ENCODE data around the gene MRPL48. TPM values are rescaled to one million over a fixed set of nuclear protein-coding genes. Genes with fewer than 3 reads are reported as not detected.

The MRPL48 gene
- total and polyA plus RNA-seq, 4 donors: 12.6 to 34.1 (median 20.0) TPM

DNA sequence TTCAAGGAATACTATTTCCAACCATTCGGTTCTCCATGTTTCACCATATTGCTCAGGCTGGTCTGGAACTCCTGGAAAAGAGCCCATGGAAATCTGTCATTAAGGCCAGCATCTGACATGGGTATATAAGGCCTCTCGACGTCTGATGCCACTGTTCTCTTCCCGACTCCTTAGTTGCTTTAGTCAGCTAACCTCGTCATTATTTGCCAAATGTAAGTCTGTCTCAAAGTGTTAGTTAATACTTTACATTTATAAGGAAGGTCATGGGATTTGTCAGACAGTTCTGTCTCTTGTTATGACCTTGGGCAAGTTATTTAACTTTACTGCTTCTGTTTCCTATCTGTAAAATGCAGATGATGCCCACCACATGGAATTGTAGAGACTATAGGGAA, 1.6 kb downstream of the MRPL48 start:
- Histone ChIP-seq H3K27ac (ENCODE audit: low read depth in 1 of 2, low read length in 2 of 2) (peak overlapping the region; percentile 31 to 98), H3K9ac (ENCODE audit: low read depth in 1 of 2, low read length in 2 of 2) (no peak overlapping the region)

DNA sequence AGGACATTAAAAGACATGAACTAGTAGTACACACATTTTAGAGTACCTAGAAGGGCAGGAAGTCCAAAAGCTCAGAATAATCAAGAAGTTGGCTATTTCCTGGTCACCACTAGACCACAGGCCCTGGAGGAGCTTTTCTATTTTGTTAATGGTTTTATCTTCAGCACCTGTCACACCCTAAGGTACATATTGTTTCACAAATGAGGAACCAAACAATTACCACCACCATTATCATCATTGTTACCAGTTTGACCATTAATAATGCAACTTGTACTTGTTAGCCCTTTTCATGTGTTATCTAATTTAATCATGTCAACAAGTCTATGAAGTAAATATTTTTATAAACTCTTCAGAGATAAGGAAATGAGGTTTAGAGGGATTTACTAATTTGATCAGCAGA, 4.9 kb downstream of the MRPL48 start:
- H3K4me3 ChIP-seq (ENCODE audit: low read depth in 1 of 3, low read length in 3 of 3): no peak overlapping the region
- TF ChIP-seq RXRA (IDR thresholded peaks at IDR 0.05) (no peak), TAF1 (conservative IDR thresholded peaks at IDR 0.05) (no peak), GABPA (IDR thresholded peaks at IDR 0.05 in 1 of 2, conservative IDR thresholded peaks at IDR 0.05 in 1 of 2) (no peak), HNF4G (IDR thresholded peaks at IDR 0.05) (no peak), RAD21 (IDR thresholded peaks at IDR 0.05) (no peak), EGR1 (IDR thresholded peaks at IDR 0.05; ENCODE audit: low read depth in 2 of 2) (no peak), HNF4A (conservative IDR thresholded peaks at IDR 0.05) (no peak), SP1 (IDR thresholded peaks at IDR 0.05) (no peak), YY1 (IDR thresholded peaks at IDR 0.05) (no peak), NR2F2 (IDR thresholded peaks at IDR 0.05) (no peak), FOXA1 (IDR thresholded peaks at IDR 0.05) (no peak)
- TF ChIP-seq, protein P1, sequence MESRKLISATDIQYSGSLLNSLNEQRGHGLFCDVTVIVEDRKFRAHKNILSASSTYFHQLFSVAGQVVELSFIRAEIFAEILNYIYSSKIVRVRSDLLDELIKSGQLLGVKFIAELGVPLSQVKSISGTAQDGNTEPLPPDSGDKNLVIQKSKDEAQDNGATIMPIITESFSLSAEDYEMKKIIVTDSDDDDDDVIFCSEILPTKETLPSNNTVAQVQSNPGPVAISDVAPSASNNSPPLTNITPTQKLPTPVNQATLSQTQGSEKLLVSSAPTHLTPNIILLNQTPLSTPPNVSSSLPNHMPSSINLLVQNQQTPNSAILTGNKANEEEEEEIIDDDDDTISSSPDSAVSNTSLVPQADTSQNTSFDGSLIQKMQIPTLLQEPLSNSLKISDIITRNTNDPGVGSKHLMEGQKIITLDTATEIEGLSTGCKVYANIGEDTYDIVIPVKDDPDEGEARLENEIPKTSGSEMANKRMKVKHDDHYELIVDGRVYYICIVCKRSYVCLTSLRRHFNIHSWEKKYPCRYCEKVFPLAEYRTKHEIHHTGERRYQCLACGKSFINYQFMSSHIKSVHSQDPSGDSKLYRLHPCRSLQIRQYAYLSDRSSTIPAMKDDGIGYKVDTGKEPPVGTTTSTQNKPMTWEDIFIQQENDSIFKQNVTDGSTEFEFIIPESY (IDR thresholded peaks at IDR 0.05): no peak
- TF ChIP-seq, protein P2, sequence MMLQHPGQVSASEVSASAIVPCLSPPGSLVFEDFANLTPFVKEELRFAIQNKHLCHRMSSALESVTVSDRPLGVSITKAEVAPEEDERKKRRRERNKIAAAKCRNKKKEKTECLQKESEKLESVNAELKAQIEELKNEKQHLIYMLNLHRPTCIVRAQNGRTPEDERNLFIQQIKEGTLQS (IDR thresholded peaks at IDR 0.05): no peak
- TF ChIP-seq, protein P3, sequence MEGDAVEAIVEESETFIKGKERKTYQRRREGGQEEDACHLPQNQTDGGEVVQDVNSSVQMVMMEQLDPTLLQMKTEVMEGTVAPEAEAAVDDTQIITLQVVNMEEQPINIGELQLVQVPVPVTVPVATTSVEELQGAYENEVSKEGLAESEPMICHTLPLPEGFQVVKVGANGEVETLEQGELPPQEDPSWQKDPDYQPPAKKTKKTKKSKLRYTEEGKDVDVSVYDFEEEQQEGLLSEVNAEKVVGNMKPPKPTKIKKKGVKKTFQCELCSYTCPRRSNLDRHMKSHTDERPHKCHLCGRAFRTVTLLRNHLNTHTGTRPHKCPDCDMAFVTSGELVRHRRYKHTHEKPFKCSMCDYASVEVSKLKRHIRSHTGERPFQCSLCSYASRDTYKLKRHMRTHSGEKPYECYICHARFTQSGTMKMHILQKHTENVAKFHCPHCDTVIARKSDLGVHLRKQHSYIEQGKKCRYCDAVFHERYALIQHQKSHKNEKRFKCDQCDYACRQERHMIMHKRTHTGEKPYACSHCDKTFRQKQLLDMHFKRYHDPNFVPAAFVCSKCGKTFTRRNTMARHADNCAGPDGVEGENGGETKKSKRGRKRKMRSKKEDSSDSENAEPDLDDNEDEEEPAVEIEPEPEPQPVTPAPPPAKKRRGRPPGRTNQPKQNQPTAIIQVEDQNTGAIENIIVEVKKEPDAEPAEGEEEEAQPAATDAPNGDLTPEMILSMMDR (IDR thresholded peaks at IDR 0.05; ENCODE audit: low read depth, low read length, missing input control): no peak
- DNase-seq (ENCODE audit: low spot score): no peak
- H3K27ac ChIP-seq (ENCODE audit: low read depth in 1 of 2, low read length in 2 of 2): no peak overlapping the region
- no peaks in the 10 kb centered on the region for H3K27me3 ChIP-seq (ENCODE audit: control insufficient read depth in 4 of 4, insufficient read depth in 4 of 4, low read length in 3 of 4)
- peaks cover 0 to 4% (median 0%) of the 10 kb centered on the region in 4 donors for H3K4me1 ChIP-seq (ENCODE audit: control insufficient read depth in 4 of 4, insufficient read depth in 4 of 4, low read length in 3 of 4)
- peaks cover 0 to 3% (median under 1%) of the 10 kb centered on the region in 4 donors for H3K36me3 ChIP-seq (ENCODE audit: control insufficient read depth in 4 of 4, insufficient read depth in 3 of 4, low read depth in 1 of 4, low read length in 3 of 4)
- H3K9me3 ChIP-seq (ENCODE audit: control insufficient read depth in 4 of 4, low read length in 3 of 4): no peaks in the 10 kb centered on the region
- no peak overlapping the region for H3K9ac ChIP-seq (ENCODE audit: low read depth in 1 of 2, low read length in 2 of 2)

More for the DNA sequence above, 1.6 kb downstream of the MRPL48 start:
- no peaks in the 10 kb centered on the region for H3K27me3 ChIP-seq (ENCODE audit: control insufficient read depth in 4 of 4, insufficient read depth in 4 of 4, low read length in 3 of 4)
- no peak for DNase-seq (ENCODE audit: low spot score)
- H3K36me3 ChIP-seq (ENCODE audit: control insufficient read depth in 4 of 4, insufficient read depth in 3 of 4, low read depth in 1 of 4, low read length in 3 of 4): peaks cover 0 to 3% (median 0%) of the 10 kb centered on the region in 4 donors
- H3K4me3 ChIP-seq (ENCODE audit: low read depth in 1 of 3, low read length in 3 of 3): no peak overlapping the region
- 87% methylated on average over 5 of the region's 5 CpGs for WGBS
- no peak for TF ChIP-seq GABPA (IDR thresholded peaks at IDR 0.05 in 1 of 2, conservative IDR thresholded peaks at IDR 0.05 in 1 of 2)
- TF ChIP-seq RAD21 (IDR thresholded peaks at IDR 0.05): no peak
- TF ChIP-seq, protein P4, sequence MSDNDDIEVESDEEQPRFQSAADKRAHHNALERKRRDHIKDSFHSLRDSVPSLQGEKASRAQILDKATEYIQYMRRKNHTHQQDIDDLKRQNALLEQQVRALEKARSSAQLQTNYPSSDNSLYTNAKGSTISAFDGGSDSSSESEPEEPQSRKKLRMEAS (IDR thresholded peaks at IDR 0.05): no peak
- TF ChIP-seq, protein P2 (IDR thresholded peaks at IDR 0.05): no peak
- no peak for TF ChIP-seq NR2F2 (IDR thresholded peaks at IDR 0.05)
- TF ChIP-seq, protein P5, sequence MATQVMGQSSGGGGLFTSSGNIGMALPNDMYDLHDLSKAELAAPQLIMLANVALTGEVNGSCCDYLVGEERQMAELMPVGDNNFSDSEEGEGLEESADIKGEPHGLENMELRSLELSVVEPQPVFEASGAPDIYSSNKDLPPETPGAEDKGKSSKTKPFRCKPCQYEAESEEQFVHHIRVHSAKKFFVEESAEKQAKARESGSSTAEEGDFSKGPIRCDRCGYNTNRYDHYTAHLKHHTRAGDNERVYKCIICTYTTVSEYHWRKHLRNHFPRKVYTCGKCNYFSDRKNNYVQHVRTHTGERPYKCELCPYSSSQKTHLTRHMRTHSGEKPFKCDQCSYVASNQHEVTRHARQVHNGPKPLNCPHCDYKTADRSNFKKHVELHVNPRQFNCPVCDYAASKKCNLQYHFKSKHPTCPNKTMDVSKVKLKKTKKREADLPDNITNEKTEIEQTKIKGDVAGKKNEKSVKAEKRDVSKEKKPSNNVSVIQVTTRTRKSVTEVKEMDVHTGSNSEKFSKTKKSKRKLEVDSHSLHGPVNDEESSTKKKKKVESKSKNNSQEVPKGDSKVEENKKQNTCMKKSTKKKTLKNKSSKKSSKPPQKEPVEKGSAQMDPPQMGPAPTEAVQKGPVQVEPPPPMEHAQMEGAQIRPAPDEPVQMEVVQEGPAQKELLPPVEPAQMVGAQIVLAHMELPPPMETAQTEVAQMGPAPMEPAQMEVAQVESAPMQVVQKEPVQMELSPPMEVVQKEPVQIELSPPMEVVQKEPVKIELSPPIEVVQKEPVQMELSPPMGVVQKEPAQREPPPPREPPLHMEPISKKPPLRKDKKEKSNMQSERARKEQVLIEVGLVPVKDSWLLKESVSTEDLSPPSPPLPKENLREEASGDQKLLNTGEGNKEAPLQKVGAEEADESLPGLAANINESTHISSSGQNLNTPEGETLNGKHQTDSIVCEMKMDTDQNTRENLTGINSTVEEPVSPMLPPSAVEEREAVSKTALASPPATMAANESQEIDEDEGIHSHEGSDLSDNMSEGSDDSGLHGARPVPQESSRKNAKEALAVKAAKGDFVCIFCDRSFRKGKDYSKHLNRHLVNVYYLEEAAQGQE (IDR thresholded peaks at IDR 0.05): no peak
- no peak for TF ChIP-seq HNF4G (IDR thresholded peaks at IDR 0.05)
- TF ChIP-seq JUND (IDR thresholded peaks at IDR 0.05): no peak
- no peak for TF ChIP-seq RXRA (IDR thresholded peaks at IDR 0.05)
- TF ChIP-seq SP1 (IDR thresholded peaks at IDR 0.05): no peak
- H3K4me1 ChIP-seq (ENCODE audit: control insufficient read depth in 4 of 4, insufficient read depth in 4 of 4, low read length in 3 of 4): peaks cover 0 to 4% (median 0%) of the 10 kb centered on the region in 4 donors
- no peaks in the 10 kb centered on the region for H3K9me3 ChIP-seq (ENCODE audit: control insufficient read depth in 4 of 4, low read length in 3 of 4)
